Ascending aorta (tissue), 2 donors: ENCODE data around the gene CXCR5. TPM values are rescaled to one million over a fixed set of nuclear protein-coding genes. Genes with fewer than 3 reads are reported as not detected.

Experiments
- DNase-seq, 2 donors: peaks; one replicate each; pipeline ENCODE4 v3.0.0-alpha.2; 2019; ENCODE audit warnings: low spot score in 2 of 2
- H3K27ac ChIP-seq, 2 donors: fragments of 200-600 bp; sonication (generic); one replicate each; pipeline ENCODE4 v1.5.1; 2016 to 2017; ENCODE audit warnings: mild to moderate bottlenecking in 1 of 2
- H3K27me3 ChIP-seq: fragments of 200-600 bp; sonication (generic); one replicate; pipeline ENCODE4 v1.5.1; 2017
- H3K36me3 ChIP-seq, 2 donors: fragments of 200-600 bp; sonication (generic); one replicate each; pipeline ENCODE4 v1.5.1; 2016
- H3K4me1 ChIP-seq, 2 donors: fragments of 200-600 bp; sonication (generic); one replicate each; pipeline ENCODE4 v1.5.1; 2016 to 2017; ENCODE audit warnings: mild to moderate bottlenecking in 1 of 2
- H3K4me3 ChIP-seq, 2 donors: fragments of 200-600 bp; sonication (generic); one replicate each; pipeline ENCODE4 v1.5.1; 2016 to 2017; ENCODE audit warnings: mild to moderate bottlenecking in 1 of 2
- H3K9me3 ChIP-seq, 2 donors: fragments of 200-600 bp; sonication (generic); one replicate each; pipeline ENCODE4 v1.5.1; 2016
- CTCF ChIP-seq, 3 experiments: fragments of 200-600 bp in 2 of 3; fragments of 450-650 bp in 1 of 3; sonication (generic) in 2 of 3; IDR thresholded peaks; one replicate each; pipeline ENCODE4 v1.5.1; 2016 to 2019; ENCODE audit warnings: antibody characterized with exemption in 3 of 3, mild to moderate bottlenecking in 1 of 3, moderate library complexity in 1 of 3
- intact Hi-C: fragments of 100-400 bp; cut with DNase I; formaldehyde crosslinking; loops from one replicate; pipeline ENCODE4 v1.15.1; 2023
- total RNA-seq: library from RNA; depleted of rRNA; stranded (reverse); fragments of >200 nt; gene quantifications from one replicate; pipeline ENCODE4 v1.1.0, GENCODE V29; 2016

Gene CXCR5
- total RNA-seq, 1 donor from 2014 or later, result not detected

GRCh38 chr11:118909619-118910308 is 26.1 kb downstream of the CXCR5 start:
- H3K36me3 ChIP-seq, result peaks cover 15 to 26% of the 10 kb centered on the region in 2 donors
- no peak for TF ChIP-seq CTCF (IDR thresholded peaks at IDR 0.05)
- H3K27ac ChIP-seq, result peak overlapping the region; percentile 97
- no peaks in the 10 kb centered on the region for H3K27me3 ChIP-seq
- H3K9me3 ChIP-seq, result no peaks in the 10 kb centered on the region
- DNase-seq, result no peak
- H3K4me3 ChIP-seq, result peak overlapping the region; percentile 52 to 67
- peaks cover 36 to 68% of the 10 kb centered on the region in 2 donors for H3K4me1 ChIP-seq
- intact Hi-C loops, result loop anchor here (5.0 kb wide), 2 partner anchors 117 to 287 kb away; partner anchors contain the start of gene DDX6

GRCh38 chr11:118910309-118911112 is 26.8 kb downstream of the CXCR5 start:
- H3K4me3 ChIP-seq, result peak overlapping the region; percentile 52 to 67
- intact Hi-C loops, result loop anchor here (1.0 kb wide), 1 partner anchor 11 kb away; no protein-coding TSS in a partner anchor
- H3K36me3 ChIP-seq, result peaks cover 15 to 22% of the 10 kb centered on the region in 2 donors
- H3K9me3 ChIP-seq, result no peaks in the 10 kb centered on the region
- no peak for TF ChIP-seq CTCF (IDR thresholded peaks at IDR 0.05)
- DNase-seq, result peak in 1 of 2 donors; percentile 88
- H3K27ac ChIP-seq, result peak overlapping the region; percentile 97
- H3K27me3 ChIP-seq, result no peaks in the 10 kb centered on the region
- peaks cover 43 to 75% of the 10 kb centered on the region in 2 donors for H3K4me1 ChIP-seq

- DNase-seq, result no peak
- H3K4me3 ChIP-seq, result peak overlapping the region; percentile 52 to 67
Measured at GRCh38 chr11:118911113-118911879, 27.6 kb downstream of the CXCR5 start.

GRCh38 chr11:118911880-118912741 is 28.4 kb downstream of the CXCR5 start:
- peak; percentile 84 to 97 for DNase-seq
- Histone ChIP-seq H3K27me3 (no peaks in the 10 kb centered on the region), H3K4me3 (peak overlapping the region; percentile 52 to 67), H3K27ac (peak overlapping the region; percentile 97), H3K4me1 (peaks cover 59 to 87% of the 10 kb centered on the region in 2 donors), H3K9me3 (no peaks in the 10 kb centered on the region), H3K36me3 (peaks cover 5 to 8% of the 10 kb centered on the region in 2 donors)
- no peak for TF ChIP-seq CTCF (IDR thresholded peaks at IDR 0.05)
- intact Hi-C loops, result loop anchor here (1.0 kb wide), 1 partner anchor 9 kb away; no protein-coding TSS in a partner anchor

More at GRCh38 chr11:118911113-118911879, 27.6 kb downstream of the CXCR5 start:
- peaks cover 51 to 81% of the 10 kb centered on the region in 2 donors for H3K4me1 ChIP-seq
- no peaks in the 10 kb centered on the region for H3K27me3 ChIP-seq
- no peak for TF ChIP-seq CTCF (IDR thresholded peaks at IDR 0.05)
- H3K36me3 ChIP-seq, result peaks cover 10 to 14% of the 10 kb centered on the region in 2 donors
- intact Hi-C loops, result loop anchor here (1.0 kb wide), 1 partner anchor 10 kb away; no protein-coding TSS in a partner anchor
- no peaks in the 10 kb centered on the region for H3K9me3 ChIP-seq
- H3K27ac ChIP-seq, result peak overlapping the region; percentile 97
